HG03108 (cell line): ENCODE measurements around the gene CCDC172.

Experiments
- ATAC-seq: cut with Tn5 transposase; IDR thresholded peaks from one replicate; pipeline ENCODE4 v1.9.1; 2021; ENCODE audit warnings: moderate library complexity; ENCODE audit not compliant: unreplicated experiment

Gene CCDC172, protein sequence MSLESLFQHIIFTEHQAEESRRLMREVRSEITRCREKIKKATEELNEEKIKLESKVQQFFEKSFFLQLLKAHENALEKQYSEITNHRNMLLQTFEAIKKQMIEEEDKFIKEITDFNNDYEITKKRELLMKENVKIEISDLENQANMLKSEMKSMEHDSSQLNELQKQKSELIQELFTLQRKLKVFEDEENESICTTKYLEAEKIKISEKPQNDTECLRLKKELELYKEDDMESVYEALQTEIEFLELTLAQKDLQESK

DNA sequence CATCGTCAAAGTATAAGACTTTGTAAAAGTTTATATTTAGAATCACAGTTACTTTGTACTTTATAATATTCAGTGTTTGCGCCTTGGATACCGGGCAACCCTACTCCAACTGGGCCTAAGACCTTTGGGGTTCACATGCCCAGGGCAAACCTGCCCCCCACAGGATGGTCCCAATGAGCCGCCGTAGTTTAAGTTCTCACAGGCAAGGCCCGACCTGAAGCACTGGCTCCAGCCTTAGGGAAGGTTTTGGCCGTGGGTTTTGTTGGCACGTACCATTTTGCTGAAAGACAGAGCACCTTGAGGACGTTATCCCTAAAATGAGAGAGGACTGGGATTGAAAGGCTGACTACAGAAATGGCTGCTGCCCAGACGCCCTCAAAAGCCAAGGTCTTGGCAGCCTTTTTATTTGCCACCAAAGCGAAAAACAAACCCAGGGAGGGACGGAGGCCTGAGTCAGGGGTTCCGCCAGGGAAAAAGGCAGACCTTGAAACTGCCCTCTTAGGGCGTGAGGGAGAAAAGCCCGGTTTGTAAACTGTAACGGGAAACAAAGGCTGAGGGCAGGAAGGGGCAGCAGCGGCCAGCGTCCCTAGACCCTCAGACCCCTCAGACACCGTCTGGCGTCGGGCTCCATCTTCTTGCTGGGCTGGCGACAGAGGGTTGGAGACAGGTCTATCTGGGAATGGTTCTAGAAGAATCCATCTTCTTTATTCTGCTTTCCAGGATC, at the start of gene CCDC172:
Gene CCDC172, plus strand, starts transcription at position 222 of the 724 bp plus-strand sequence. CDS start 564 bp downstream, outside the sequence.
- ATAC-seq, result no peak

DNA sequence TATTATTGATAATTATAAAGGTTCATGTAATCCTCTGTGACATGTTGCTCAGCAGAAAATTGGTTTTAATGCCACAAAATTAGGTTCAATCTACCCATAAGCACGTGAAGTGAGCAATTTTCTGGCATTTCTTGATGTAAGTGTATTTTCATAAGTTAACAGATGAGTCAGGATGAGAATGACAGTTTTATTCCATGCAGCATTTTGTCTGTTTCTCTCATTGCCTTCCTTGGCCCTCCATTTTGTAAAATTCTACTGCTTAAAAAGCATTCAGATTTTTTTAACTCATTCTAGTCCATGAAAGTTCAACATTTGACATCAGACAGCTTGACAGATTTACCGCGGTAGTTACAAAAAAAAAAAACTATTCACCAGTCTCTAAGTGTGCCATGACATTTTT, 47.3 kb upstream of the CCDC172 start:
- ATAC-seq, result no peak

DNA sequence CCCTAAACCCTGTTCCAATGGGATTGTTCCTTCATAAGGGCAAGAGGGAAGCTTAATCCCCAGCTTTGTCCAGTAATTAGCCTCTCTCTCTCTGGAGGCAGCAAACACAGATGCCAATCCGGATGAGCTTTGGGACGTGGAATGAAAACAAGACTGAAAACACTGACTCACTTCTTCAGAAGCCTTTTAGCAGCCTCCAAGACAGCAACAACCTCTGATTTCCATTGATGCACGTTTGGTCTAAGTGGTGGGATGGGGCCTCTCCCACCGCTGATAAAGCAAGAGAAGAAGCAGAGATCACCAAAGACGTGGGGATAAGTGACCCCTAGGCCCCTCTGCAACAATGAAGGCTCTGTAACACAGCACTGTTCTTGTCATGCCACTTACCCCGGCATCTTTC, 45.4 kb upstream of the CCDC172 start:
- no peak for ATAC-seq

DNA sequence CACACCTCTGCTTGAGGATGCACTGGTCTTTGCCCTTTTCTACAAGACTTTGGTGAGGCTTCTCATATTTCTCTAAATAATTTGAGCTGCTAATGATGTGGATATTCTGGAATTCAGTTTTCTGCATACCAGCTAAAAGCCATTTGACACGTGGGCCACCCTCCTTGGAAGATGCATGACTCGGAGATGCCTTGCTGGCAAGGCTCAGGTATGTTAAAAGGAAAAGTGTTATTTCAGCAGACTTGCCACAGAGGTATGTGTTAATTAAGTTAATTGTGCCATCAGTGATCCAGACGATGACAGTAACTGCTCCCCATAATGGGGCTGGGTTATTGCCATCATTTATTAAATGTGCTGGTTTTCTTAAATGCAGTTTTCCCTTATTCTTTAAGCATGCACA, 42.5 kb upstream of the CCDC172 start:
- ATAC-seq, result no peak

DNA sequence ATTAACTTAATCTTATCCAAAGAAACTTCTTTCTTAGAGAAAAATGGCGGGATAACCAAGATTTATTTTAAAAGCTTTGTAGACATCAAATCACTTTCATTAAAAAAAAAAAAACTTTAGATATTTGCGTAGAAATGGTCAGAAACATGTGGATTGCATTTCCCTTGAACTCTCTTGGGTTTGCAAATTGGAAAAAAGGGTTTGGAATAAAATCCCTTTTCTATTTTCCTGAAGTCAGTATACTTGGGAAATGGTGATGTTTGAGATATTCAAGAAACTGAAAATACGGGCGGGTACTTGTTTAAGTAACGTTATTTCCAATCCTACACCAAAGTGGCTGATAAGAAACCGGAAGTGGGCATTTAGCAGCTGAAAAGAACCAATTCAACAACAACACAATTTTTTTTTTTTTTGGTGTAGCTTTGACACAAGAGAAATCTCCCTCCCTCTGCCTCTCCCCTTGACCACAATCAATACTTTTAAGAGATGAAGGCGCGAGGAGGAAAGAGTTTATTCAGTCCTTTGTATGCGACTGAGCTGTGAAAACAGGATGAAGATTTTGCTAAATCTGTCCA, 37.5 kb upstream of the CCDC172 start:
- no peak for ATAC-seq

DNA sequence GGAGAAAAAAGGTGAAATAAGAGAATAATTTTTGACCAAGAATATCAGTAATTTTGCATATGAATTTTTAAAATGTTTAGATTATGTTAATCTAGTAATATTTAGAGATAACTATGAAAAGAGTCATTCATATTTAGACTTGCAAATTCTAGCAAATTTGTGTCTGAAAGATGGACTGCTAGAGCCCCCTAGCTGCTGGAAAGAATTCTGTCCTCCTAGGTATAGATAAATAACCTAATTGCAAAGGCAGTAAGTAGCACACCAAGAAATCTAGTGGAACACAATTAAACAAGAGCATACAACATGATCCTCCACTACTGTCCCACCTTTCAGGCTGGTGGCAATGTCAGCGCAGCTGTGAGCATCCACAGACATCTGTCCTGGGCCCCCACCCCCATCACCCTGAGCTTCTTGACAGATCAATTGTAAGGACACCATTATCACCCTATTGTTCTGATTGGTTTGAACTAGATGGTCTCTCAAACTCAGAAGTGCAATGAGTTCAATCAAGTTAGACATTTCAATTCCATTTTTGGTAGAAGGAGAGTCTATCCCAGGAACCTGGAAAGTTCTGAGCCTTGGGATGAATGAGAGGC, 36.2 kb upstream of the CCDC172 start:
- ATAC-seq, result no peak

DNA sequence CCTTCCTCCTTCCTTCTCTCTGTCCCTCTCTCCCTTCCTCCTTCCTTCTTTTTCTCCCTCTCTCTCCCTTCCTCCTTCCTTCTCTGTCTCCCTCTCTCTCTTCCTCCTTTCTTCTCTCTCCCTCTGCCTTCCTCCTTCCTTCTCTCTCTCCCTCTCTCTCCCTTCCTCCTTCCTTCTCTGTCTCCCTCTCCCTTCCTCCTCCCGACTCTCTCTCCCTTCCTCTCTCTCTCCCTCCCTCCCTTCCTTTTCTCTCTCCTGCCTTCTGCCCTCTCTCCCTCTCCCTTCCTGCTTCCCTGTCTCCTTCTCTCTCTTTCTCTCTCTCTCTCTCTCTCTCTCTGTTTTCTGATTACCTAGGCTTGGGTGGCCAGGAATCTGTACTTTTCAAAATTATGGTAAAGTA, 34.6 kb upstream of the CCDC172 start:
- ATAC-seq, result no peak

DNA sequence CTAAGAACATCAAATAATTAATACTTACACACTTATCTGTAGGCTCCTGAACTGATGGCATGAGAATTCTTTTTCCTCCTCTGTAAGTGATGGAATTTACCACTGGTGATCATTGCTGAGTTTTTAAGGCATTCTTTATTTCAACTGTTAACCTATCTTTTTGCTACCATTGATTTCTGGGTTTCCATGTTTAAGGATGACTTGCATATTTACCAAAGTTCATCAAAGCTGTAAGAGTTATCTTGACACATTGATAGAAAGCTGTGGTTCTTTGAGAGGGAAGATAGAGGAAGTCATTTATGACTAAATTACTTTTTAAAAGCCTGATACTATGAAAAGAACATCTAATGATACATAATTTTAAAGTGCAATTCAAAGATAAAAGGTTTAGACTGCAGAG, 31.8 kb upstream of the CCDC172 start:
- ATAC-seq, result no peak

DNA sequence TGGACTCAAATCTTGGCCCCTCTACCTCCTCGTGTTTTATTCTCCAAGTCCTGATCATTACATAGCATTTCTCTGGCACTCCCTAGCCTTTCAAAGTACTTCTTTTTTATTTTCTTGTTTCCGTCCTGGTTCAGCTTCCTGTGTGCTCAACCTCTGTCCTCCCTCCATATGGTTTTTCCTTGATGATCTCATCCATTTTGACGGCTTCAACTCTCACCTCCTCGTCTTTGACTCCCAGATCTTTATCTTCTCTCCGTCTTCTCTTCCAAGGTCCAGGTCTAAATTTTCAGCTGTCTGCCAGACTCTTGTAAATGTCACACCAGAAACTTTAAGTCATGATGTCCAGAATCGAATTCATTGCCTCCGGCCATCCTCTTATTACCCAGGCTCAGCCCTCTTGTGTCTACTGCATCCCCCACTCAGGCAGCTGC, 27.9 kb upstream of the CCDC172 start:
- no peak for ATAC-seq

DNA sequence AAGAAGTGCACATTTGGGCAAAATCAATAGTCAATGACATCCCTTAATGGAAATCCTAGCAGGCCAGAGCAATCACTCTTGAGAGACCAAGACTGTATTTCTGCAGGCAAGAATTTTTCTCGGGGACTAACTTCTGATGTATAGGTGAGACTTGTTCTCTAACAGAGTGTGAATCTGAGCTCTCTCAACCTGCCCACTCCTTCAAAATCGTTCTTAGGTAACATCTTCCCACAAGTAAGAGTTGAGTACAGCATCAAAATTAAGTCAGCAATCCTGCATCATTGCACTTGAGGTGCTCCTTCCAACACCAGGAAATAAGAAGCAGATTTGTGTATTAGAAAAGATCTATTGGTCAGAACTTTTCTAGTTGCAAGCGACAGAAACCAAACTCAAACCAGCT, 25.7 kb upstream of the CCDC172 start:
- ATAC-seq, result no peak

DNA sequence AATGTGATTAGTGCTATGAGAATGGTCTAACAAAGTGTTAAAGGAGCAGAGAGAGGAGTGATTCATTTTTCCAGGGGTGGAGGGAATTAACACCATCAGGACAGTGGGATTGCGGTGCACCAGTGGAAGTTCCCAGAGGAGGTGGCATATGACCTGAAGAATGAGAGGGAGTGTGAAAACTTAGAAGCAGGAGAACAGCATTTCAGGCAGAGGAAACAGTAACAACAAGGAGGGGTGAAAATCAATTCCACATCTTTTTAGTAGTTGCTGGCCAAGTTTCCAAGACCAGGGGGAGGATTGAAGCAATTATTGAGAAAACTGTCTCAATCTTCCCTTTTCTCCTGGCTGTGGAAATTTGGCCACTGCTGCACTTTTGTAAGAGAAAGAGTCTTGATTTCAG, 23.7 kb upstream of the CCDC172 start:
- ATAC-seq, result no peak

DNA sequence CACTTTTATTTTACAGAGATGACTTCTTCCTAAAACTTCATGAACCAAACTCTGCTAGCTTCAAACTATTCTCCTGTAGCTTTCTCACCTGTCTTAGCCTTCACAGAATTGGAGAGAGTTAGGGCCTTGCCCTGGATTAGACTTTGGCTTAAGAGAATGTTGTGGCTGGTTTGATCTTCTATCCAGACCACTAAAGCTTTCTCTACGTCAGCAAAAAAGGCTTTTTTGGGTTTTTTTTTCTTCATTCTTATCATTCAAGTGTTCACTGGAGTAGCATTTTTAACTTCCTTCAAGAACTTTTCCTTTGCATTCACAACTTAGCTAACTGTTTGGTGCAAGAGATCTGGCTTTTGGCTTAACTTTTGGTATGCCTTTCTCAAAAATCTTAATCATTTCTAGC, 19.3 kb upstream of the CCDC172 start:
- ATAC-seq, result no peak

DNA sequence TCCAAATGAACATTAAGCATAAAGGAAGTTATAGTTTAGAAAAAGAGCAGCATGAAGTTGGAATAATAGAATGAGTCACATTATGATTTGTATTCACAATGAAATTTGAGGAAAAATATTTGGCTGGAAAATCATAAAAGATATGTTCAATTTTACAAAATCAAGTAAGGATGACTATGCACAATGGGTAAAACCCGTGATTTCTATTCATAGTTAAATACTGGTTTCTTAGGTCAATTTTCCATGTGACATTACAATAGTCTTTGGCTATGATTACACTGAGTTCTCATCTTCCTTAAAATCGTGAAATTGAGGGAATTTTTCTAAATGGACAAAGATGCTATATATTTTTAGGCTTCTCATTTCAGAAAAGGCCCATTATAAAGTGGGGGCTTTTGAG, 17.4 kb upstream of the CCDC172 start:
- ATAC-seq, result no peak

DNA sequence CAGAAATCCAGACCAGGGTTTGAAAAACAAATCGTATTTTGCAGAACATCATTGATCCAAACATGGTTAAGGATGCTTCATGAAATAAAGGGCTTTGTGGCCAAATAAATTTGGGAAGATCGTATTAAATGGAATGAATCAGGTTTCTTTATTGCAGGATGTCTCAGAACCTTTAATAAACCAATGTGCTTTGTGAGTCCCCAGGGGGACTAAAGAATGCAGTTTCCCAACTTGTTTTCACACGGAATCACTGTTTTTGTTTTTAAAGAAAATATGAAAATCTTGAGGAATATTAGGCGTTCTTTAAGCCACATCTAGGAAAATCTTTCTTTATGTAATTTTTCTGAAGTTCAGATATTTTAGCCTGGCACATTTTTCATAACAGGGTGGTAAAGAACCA, 16.8 kb upstream of the CCDC172 start:
- no peak for ATAC-seq

DNA sequence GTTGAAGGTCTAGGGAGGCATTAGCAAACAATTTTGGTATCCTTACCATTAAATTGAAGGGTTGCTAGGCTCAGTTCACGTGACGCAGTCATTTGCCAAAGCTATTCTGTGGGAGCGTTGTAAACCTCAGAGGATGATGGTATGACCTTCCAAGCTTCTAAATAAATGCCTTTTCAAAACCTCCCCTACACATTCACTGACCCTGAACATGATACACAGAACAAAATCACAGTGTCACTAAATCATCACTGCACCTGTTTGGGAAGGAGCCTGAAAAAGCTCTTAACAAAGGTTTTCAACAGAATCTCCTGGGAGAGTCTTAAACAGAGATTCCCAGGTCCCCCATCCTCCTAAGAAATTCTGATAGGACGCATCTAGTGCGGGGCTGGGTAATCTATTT, 13.2 kb upstream of the CCDC172 start:
- no peak for ATAC-seq

DNA sequence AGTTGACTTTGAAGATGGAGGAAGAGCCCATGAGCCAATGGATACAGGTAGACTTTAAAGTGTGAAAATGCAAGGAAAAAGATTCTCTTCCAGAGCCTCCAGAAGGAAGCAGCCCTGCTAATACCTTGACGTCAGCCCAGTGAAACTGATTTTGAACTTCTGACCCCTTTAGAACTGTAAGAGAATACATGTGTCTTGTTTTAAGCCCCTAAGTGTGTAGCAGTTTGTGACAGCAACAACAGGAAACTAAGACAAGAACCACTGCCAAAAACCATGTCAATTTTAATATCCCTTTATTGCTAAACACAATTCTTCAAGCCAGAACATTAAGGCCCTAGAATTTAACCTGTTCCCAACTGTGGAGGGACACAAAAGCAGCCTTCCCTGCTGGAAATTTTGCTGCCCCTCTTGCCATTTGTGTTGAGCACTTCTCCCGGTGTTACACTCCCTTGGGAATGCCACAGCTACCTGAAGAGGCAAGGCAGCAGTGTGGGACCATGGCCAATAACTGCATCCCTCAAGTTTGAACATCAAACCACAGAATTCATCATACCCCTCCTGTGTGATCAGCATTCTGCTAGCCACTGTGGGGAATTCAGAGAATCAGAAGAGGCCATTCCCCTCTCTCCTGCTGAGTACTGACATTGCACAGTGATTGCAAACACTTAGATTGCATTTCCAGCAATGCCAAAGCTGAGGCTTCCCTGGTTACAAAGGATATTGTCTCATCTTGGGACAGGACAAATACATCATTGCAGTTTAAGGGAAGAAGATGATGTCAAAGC, 12.3 kb upstream of the CCDC172 start:
- ATAC-seq, result no peak

DNA sequence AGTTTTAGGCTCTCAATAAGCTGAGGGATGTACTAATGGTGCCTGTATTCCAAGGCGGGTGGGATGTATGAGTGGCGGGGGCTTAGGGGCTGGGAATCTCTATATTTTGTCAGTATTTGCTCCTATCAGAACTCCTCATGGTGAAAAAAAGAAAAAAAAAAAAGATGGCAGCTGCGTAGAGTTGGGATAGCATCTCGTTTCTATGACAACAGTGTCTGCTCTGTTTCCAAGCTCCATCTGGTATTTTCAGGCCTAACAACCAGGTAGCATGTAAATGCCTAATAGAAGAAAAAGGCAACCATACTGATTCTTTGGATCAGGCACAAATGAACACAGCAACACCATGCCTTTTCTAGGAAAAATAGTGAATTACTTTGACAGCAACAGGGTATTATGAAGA, 11.7 kb upstream of the CCDC172 start:
- ATAC-seq, result no peak

DNA sequence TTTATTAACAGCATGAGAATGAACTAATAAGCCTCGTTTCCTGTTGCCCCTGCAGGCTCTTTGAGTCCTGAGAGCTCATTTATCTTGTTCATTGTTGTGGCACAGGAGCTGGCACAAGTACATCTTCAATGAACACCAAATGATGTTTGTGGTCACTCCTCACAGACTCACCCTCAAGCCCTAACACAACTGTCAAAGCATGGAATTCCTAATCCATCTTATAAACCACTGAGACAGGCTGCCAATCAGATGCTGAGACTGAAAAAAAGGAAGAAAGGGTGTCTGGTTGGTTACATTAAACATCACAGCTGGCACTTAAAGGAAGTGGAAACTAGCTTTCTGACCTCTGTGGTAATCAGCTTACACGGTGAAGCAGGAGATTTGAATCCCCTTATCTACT, 7.7 kb upstream of the CCDC172 start:
- ATAC-seq, result no peak

DNA sequence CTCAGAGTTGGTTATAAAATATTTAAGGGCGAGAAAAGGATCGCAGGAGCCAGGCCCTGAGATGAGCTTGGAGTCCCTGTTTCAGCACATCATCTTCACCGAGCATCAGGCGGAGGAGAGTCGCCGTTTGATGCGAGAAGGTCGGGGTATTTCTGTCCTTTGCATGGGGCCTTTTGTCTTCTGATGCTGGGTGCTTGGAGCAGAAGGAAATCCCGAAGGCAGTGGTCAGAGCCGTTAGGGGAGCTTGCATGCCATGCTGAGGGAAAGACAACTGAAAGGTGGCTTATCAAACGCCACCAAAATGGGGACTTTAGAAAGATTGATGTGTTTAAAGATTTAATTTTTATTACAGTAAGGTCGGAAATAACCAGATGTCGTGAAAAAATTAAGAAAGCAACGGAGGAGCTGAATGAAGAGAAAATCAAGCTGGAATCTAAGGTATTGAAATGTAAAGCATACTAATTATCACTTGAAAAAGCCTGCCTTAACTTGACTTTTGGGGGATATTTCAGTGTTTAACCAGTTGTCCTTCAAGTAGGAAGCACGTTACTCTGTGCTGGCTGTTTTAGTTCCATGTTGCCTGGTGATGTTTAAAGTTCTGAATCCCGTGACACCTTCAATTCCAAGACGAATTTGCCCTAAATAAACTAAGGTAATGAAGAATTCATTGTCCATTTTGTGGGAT, 845 bp downstream of the CCDC172 start:
- no peak for ATAC-seq

DNA sequence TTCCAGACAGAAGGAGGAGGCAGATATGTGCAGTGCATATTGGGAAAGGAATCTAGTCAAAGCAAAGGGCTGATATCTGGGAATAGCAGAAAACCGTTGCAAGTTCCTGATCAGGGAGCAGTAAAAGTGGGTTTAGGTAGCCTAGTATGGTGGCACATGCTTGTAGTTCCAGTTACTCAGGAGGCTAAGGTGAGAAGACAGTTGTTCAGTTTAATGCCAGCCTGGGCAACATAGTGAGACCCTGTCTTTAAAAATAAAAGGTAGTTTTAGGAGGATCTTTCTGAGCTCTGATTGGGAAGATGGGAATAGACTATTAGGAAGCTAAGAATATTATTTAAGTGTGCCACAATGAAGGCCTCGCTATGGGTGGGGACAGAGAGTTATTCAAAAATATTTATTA, 1.7 kb downstream of the CCDC172 start:
- no peak for ATAC-seq

DNA sequence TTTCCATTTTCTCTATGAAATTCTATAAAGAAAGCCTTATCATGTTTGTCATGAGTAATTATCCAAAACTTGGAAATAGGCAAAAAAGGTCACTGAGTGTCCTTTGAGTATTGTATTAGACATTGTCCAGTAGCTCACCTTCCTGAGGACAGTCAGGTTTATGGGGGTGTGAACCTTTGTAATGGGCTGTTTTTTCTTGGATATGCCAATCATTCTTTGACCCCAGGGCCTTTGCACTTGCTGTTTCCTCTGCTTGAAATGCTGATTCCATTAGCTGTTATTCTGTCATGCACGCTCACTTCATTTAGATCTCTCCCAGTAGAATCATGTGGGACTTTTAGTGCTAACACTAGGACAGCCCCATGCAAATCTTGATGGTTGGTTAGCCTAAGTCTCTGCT, 4.9 kb downstream of the CCDC172 start:
- ATAC-seq, result no peak
